GM23248 (cell line): ENCODE measurements around the gene ZNRF2. TPM values are rescaled to one million over a fixed set of nuclear protein-coding genes. Genes with fewer than 3 reads are reported as not detected.

Source experiments
- DNase-seq: peaks from one replicate; pipeline ENCODE4 v3.0.0-alpha.2; 2015
- H2AFZ ChIP-seq: fragments of 200-600 bp; sonication (generic); 2 replicates; pipeline ENCODE4 v1.6.1; 2016; ENCODE audit warnings: antibody characterized with exemption
- H3F3A ChIP-seq: fragments of 200-600 bp; sonication (generic); 2 replicates; pipeline ENCODE4 v1.6.1; 2016; ENCODE audit warnings: mild to moderate bottlenecking, antibody characterized with exemption, mixed run types; ENCODE audit not compliant: insufficient read depth
- H3K27ac ChIP-seq: fragments of 200-600 bp; sonication (generic); 2 replicates; pipeline ENCODE4 v1.5.1; 2016; ENCODE audit warnings: mild to moderate bottlenecking
- H3K27me3 ChIP-seq: fragments of 200-600 bp; sonication (generic); replicated peaks from 2 replicates; pipeline ENCODE4 v1.6.1; 2016; ENCODE audit warnings: mild to moderate bottlenecking; ENCODE audit not compliant: insufficient read depth
- H3K36me3 ChIP-seq: fragments of 200-600 bp; sonication (generic); 2 replicates; pipeline ENCODE4 v1.6.1; 2016; ENCODE audit warnings: low read depth, mild to moderate bottlenecking
- H3K4me1 ChIP-seq: fragments of 200-600 bp; sonication (generic); 2 replicates; pipeline ENCODE4 v1.6.1; 2016; ENCODE audit warnings: mild to moderate bottlenecking; ENCODE audit not compliant: insufficient read depth
- H3K4me2 ChIP-seq: fragments of 200-600 bp; sonication (generic); one replicate; pipeline ENCODE4 v1.6.1; 2016; ENCODE audit warnings: mild to moderate bottlenecking; ENCODE audit not compliant: unreplicated experiment
- H3K4me3 ChIP-seq: fragments of 200-600 bp; sonication (generic); 2 replicates; pipeline ENCODE4 v1.5.1; 2016; ENCODE audit warnings: mild to moderate bottlenecking
- H3K79me2 ChIP-seq: fragments of 200-600 bp; sonication (generic); 2 replicates; pipeline ENCODE4 v1.6.1; 2016; ENCODE audit warnings: mild to moderate bottlenecking; ENCODE audit not compliant: insufficient read depth
- H3K9ac ChIP-seq: fragments of 200-600 bp; sonication (generic); 2 replicates; pipeline ENCODE4 v1.6.1; 2016; ENCODE audit warnings: mild to moderate bottlenecking
- H3K9me2 ChIP-seq: fragments of 200-600 bp; sonication (generic); 2 replicates; pipeline ENCODE4 v1.6.1; 2016; ENCODE audit warnings: mixed run types, mild to moderate bottlenecking, moderate library complexity; ENCODE audit not compliant: insufficient read depth
- H3K9me3 ChIP-seq: fragments of 200-600 bp; sonication (generic); one replicate; pipeline ENCODE4 v1.6.1; 2017; ENCODE audit warnings: low read depth
- H4K20me1 ChIP-seq: fragments of 200-600 bp; sonication (generic); 2 replicates; pipeline ENCODE4 v1.6.0; 2016; ENCODE audit not compliant: insufficient read depth
- EZH2 ChIP-seq: fragments of 200-600 bp; sonication (generic); IDR thresholded peaks from 2 replicates; pipeline ENCODE4 v1.6.1; 2018; ENCODE audit warnings: antibody characterized with exemption, mild to moderate bottlenecking; ENCODE audit not compliant: insufficient read depth, poor library complexity, severe bottlenecking
- EZH2phosphoT487 ChIP-seq: fragments of 200-600 bp; sonication (generic); IDR thresholded peaks from 2 replicates; pipeline ENCODE4 v1.6.1; 2018; ENCODE audit warnings: antibody characterized with exemption, moderate library complexity, mild to moderate bottlenecking, low read depth; ENCODE audit not compliant: insufficient read depth
- WGBS, 2 experiments: methylation state at CpG; one replicate each; pipeline ENCODE4 v1.1.6; 2015 to 2017; ENCODE audit warnings: low lambda C conversion rate in 2 of 2, low coverage in 1 of 2; ENCODE audit errors: missing lambda C conversion rate in 2 of 2; 5-methylcytosine and 5-hydroxymethylcytosine counted together
- in situ Hi-C: fragments of 300-500 bp; cut with MboI; formaldehyde crosslinking; loops from 2 replicates; pipeline ENCODE4 v1.15.0; 2020
- polyA plus RNA-seq: library from polyadenylated mRNA; unstranded; fragments of >200 nt; fragmentation: Nextera tagmentation; extraction: Ambion mirVana; gene quantifications from 2 replicates; pipeline ENCODE4 v1.2.1, GENCODE V29; 2016
- total RNA-seq: library from RNA; depleted of rRNA; stranded (reverse); fragments of >200 nt; shearing (Covaris generic); gene quantifications from 2 replicates; pipeline ENCODE4 v1.2.3, GENCODE V29; 2014

ZNRF2 gene
- total and polyA plus RNA-seq, 2 experiments from 2014 or later = 0.25 to 6.5 TPM

DNA sequence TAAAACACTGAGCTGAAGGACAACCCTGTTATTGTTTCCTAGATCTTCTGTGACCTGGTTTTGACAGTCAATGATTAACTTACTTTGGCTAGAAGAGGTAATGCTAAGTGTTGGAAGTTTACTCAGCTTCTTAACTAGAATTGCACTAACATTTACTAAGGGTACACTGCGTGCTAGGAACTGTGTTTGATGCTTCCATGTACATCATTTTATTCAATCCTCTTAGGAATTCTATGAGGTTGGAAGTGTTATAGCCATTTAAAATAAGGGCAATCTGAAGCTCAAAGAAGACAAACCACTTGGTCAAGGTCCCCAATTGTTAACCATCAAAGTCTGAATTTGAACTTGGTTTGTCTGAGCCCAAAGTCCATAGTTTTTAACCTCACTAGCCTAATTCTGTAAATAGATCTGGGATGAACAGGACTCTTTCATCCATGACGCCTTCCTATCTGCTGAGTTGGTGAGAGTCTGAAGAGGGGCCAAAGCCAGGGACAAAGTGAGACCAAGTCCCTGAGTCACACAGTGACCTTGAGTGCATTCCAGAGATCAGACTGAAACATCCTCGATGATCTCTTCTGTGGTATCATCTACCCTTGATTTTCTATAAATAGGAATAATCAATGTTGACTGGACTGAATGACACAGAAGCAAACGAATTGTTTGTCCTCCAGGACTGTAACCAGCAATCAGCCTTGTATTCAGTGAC lies 29.2 kb upstream of the ZNRF2 start:
- Histone ChIP-seq H3K79me2 (no peaks in the 10 kb centered on the region), H4K20me1 (no peaks in the 10 kb centered on the region), H3K4me3 (no peak overlapping the region), H3K9me3 (no peaks in the 10 kb centered on the region), H3K4me2 (no peak overlapping the region), H3K36me3 (no peaks in the 10 kb centered on the region), H3K4me1 (peaks cover 8% of the 10 kb centered on the region; the same call in 1 of the 2 replicates), H3K9me2 (no peaks in the 10 kb centered on the region), H3K9ac (no peak overlapping the region), H3K27me3 (no peaks in the 10 kb centered on the region), H3F3A (no peaks in the 10 kb centered on the region), H2AFZ (no peak overlapping the region), H3K27ac (no peak overlapping the region)
- in situ Hi-C loops = no loop called here
- TF ChIP-seq EZH2phosphoT487 = no peak
- no peak for TF ChIP-seq EZH2
- no peak for DNase-seq
- WGBS, 2 experiments = 73 to 74% methylated on average over 4 of the region's 4 CpGs

DNA sequence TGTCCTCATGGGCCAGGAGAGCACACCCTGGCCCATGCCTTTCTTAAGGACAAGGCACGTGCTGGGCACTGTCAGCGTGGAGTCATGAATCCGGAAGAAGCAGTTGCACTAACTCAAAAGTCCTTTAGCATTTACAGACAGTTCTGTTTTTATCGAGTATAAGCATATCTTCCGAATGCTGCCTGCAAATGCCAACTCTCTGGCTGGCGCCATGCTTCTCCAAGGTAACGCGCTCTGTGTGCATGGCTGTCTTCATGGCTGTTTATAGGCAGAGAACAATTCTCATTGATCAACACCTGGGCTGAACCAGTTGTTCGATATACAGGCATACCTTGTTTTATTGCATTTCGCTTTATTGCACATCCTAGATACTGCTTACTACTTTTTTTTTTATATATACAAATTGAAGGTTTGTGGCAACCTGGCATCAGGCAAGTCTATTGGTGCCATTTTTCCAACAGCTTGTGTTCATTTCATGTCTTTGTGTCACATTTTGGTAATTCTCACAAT lies 28.0 kb upstream of the ZNRF2 start:
- Histone ChIP-seq H3K4me3 (no peak overlapping the region), H3K36me3 (no peaks in the 10 kb centered on the region), H3K9ac (no peak overlapping the region), H3F3A (no peaks in the 10 kb centered on the region), H3K27ac (no peak overlapping the region), H4K20me1 (no peaks in the 10 kb centered on the region), H3K9me2 (no peaks in the 10 kb centered on the region), H3K4me1 (peaks cover 8% of the 10 kb centered on the region; the same call in 1 of the 2 replicates), H2AFZ (no peak overlapping the region), H3K4me2 (no peak overlapping the region), H3K27me3 (no peaks in the 10 kb centered on the region), H3K79me2 (no peaks in the 10 kb centered on the region), H3K9me3 (no peaks in the 10 kb centered on the region)
- 89 to 95% methylated on average over 10 of the region's 10 CpGs for WGBS, 2 experiments
- TF ChIP-seq EZH2phosphoT487 (no peak), EZH2 (no peak)
- in situ Hi-C loops = no loop called here
- DNase-seq = no peak

DNA sequence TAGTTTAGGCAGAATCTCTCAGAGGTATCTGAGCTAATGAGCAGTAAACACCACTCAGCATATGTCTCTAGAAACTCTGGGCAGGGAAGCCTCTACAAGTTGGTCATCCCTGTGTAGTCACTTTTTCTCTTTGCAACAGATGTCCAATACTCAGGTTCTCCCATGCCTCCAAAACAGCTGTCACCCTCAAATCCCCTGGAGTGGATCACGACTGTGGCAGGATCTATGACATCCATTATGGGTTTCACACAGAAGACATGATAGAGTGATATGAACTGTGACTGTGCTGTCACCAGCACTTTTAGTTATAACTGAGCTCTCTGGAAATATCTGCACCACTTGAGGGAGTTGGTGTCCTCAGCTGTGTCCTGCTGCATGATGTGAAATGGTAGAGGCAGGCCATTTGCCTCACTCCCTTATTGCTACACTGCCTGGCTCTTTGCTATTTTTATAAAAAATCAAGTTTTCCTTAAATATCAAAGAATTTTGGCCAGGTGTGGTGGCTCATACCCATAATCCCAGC lies 24.1 kb upstream of the ZNRF2 start:
- Histone ChIP-seq H3K4me1 (no peaks in the 10 kb centered on the region), H3K9me3 (no peaks in the 10 kb centered on the region), H3K4me3 (no peak overlapping the region), H4K20me1 (no peaks in the 10 kb centered on the region), H3K79me2 (no peaks in the 10 kb centered on the region), H2AFZ (no peak overlapping the region), H3K4me2 (no peak overlapping the region), H3K9me2 (no peaks in the 10 kb centered on the region), H3K27me3 (no peaks in the 10 kb centered on the region; the same call in 1 of the 2 replicates), H3K27ac (no peak overlapping the region), H3K36me3 (no peaks in the 10 kb centered on the region), H3F3A (no peaks in the 10 kb centered on the region), H3K9ac (no peak overlapping the region)
- DNase-seq = no peak
- TF ChIP-seq EZH2phosphoT487 = no peak
- in situ Hi-C loops = no loop called here
- WGBS, 2 experiments = 91 to 92% methylated on average over 1 of the region's 1 CpG

DNA sequence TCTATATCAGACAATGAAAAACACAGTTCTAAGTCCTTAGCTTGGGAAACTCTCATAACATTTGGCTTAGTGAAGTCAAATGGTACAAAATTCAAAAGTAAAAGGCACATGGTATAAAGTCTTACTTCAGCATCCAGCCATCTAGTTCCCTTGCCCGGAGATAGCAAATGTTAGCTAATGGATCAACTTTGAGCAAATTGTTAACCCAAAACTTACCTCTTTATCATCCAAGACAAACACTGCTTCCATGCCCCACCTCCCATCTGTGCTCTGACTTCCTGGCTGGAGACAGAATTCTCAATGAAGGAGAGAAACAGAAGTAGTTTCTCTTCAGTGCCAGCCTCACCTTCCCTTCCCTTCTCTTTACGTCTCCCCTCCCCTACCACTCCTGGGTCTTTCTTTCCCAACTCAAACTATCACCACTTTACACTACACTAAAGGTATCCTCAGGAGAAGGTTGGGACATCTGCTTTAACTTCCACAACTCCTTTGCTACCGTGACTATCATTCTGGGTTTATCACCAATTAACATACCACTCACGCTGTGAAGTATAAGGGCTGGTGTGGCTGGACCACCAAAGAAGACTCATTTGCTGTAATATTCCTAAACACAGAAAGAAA lies 21.2 kb upstream of the ZNRF2 start:
- in situ Hi-C loops = no loop called here
- Histone ChIP-seq H3K27ac (no peak overlapping the region), H3F3A (no peaks in the 10 kb centered on the region), H2AFZ (no peak overlapping the region), H3K4me1 (no peaks in the 10 kb centered on the region), H3K4me3 (no peak overlapping the region), H3K9me3 (no peaks in the 10 kb centered on the region), H3K4me2 (no peak overlapping the region), H3K9me2 (no peaks in the 10 kb centered on the region), H3K9ac (no peak overlapping the region), H3K36me3 (no peaks in the 10 kb centered on the region), H3K79me2 (no peaks in the 10 kb centered on the region), H3K27me3 (no peaks in the 10 kb centered on the region; the same call in 1 of the 2 replicates), H4K20me1 (no peaks in the 10 kb centered on the region)
- WGBS, 2 experiments = 53 to 55% methylated on average over 4 of the region's 4 CpGs
- no peak for TF ChIP-seq EZH2
- TF ChIP-seq EZH2phosphoT487 = no peak
- no peak for DNase-seq
